ENCODE data around the gene LRRFIP1. TPM values are rescaled to one million over a fixed set of nuclear protein-coding genes. Genes with fewer than 3 reads are reported as not detected.

LRRFIP1 gene
- total and polyA plus RNA-seq, 9 donors, result 27.4 to 71.1 (median 56.1) TPM

GRCh38 chr2:237752761-237753165 is 125.4 kb downstream of the LRRFIP1 start:
- no peak for DNase-seq
- whole genome bisulfite sequencing, 3 donors, result 88 to 93% (median 91%) methylated on average over 5 of the region's 5 CpGs
- H3K4me3 ChIP-seq, result no peak overlapping the region
- no peaks in the 10 kb centered on the region for H3K36me3 ChIP-seq
- H3K9me3 ChIP-seq, result no peaks in the 10 kb centered on the region
- intact Hi-C loops (cut with DNase I), result no loop called here
- H3K27me3 ChIP-seq, result no peaks in the 10 kb centered on the region
- H3K27ac ChIP-seq, result no peak overlapping the region
- H3K4me1 ChIP-seq (ENCODE audit: insufficient read depth), result no peaks in the 10 kb centered on the region
- TF ChIP-seq, protein P1, sequence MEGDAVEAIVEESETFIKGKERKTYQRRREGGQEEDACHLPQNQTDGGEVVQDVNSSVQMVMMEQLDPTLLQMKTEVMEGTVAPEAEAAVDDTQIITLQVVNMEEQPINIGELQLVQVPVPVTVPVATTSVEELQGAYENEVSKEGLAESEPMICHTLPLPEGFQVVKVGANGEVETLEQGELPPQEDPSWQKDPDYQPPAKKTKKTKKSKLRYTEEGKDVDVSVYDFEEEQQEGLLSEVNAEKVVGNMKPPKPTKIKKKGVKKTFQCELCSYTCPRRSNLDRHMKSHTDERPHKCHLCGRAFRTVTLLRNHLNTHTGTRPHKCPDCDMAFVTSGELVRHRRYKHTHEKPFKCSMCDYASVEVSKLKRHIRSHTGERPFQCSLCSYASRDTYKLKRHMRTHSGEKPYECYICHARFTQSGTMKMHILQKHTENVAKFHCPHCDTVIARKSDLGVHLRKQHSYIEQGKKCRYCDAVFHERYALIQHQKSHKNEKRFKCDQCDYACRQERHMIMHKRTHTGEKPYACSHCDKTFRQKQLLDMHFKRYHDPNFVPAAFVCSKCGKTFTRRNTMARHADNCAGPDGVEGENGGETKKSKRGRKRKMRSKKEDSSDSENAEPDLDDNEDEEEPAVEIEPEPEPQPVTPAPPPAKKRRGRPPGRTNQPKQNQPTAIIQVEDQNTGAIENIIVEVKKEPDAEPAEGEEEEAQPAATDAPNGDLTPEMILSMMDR (IDR thresholded peaks at IDR 0.05), result no peak
- no peak for TF ChIP-seq EP300 (IDR thresholded peaks at IDR 0.05)
- no peak for TF ChIP-seq POLR2A (IDR thresholded peaks at IDR 0.05)

DNA sequence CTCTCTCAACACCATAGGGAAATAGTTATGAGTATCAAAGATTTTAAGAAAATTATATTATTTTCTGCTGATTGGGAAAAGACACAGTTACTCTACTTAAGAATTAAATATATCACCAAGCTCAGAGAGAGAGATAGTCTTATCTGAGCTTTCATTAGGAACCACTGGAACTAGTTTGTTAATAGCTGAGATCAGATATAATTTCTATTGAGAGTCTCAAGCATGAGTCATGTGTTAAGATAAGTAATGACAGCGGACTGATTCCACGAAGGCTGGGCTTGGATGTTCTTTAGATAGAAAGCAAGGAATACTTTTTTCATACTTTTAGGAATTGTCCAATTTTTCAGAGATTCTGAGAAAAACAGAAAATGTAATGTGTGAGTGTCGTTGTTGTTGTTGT is 126.8 kb downstream of the LRRFIP1 start:
- TF ChIP-seq, protein P1 (IDR thresholded peaks at IDR 0.05), result no peak
- no peak for TF ChIP-seq POLR2A (IDR thresholded peaks at IDR 0.05)
- TF ChIP-seq EP300 (IDR thresholded peaks at IDR 0.05), result no peak

DNA sequence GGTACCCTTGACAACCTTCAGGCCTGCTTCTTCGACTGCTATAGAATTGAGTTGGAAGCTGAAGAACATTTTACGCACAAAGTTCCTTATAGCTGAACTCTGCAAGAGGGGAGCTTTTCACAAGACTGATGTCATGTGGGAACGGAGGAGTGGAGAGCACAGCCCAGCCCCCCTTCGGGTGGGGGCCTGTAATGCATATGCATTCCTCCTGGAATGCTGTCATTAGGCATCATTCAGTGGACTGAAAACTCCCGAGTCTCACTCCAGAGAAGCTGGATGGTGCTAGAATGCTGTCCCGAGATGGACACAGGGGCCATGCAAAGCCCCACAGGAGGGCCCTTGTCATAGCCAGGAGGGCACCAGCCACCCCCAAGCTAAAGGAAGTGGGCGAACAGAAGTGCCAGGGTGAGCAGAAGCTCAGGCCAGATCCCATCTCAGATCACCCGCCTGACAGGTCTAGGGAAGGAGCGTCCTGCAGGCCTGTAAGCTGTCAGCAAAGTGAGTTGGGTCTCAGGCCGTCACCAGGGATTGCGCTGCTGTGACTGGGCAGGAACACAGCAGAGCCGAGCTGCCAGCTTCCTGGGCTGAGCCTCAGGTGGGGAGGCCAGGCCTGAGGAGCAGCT is 127.3 kb downstream of the LRRFIP1 start:
- no peaks in the 10 kb centered on the region for H3K36me3 ChIP-seq
- no peak for DNase-seq
- intact Hi-C loops (cut with DNase I), result no loop called here
- H3K27ac ChIP-seq, result no peak overlapping the region
- TF ChIP-seq POLR2A (IDR thresholded peaks at IDR 0.05) (no peak), EP300 (IDR thresholded peaks at IDR 0.05) (no peak)
- TF ChIP-seq, protein P1 (IDR thresholded peaks at IDR 0.05), result no peak
- no peaks in the 10 kb centered on the region for H3K9me3 ChIP-seq
- no peaks in the 10 kb centered on the region for H3K27me3 ChIP-seq
- 86 to 90% (median 87%) methylated on average over 11 to 12 of the region's 12 CpGs for WGBS, 3 donors
- no peak overlapping the region for H3K4me3 ChIP-seq
- no peaks in the 10 kb centered on the region for H3K4me1 ChIP-seq (ENCODE audit: insufficient read depth)

More for the DNA sequence above, 126.8 kb downstream of the LRRFIP1 start:
- intact Hi-C loops (cut with DNase I), result no loop called here
- no peaks in the 10 kb centered on the region for H3K4me1 ChIP-seq (ENCODE audit: insufficient read depth)
- no peaks in the 10 kb centered on the region for H3K27me3 ChIP-seq
- H3K9me3 ChIP-seq, result no peaks in the 10 kb centered on the region
- 81 to 91% (median 89%) methylated on average over 3 of the region's 3 CpGs for WGBS, 3 donors
- no peak for DNase-seq
- no peak overlapping the region for H3K27ac ChIP-seq
- H3K36me3 ChIP-seq, result no peaks in the 10 kb centered on the region
- no peak overlapping the region for H3K4me3 ChIP-seq

DNA sequence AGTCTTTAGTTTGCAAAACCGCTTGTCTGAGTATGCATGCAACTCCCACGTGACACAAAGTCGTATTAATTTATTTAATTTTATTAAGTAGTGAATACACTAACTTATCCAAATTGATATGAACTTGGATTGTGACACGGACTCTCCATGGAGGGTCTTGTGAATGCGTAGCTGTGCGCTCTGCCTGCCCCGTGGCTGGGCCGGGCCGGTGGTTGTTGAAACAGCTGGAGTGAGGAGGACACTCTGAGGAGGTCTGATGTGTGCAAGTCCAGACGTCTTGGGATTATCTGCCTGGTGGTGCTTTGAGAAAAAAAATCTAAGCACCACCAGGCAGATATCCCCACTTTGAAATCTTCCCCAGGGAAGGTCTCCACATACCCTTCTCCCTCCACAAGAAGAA is 130.2 kb downstream of the LRRFIP1 start:
- no peaks in the 10 kb centered on the region for H3K36me3 ChIP-seq
- DNase-seq, result no peak
- intact Hi-C loops (cut with DNase I), result no loop called here
- H3K27ac ChIP-seq, result no peak overlapping the region
- no peaks in the 10 kb centered on the region for H3K9me3 ChIP-seq
- WGBS, 3 donors, result 91 to 94% (median 93%) methylated on average over 10 of the region's 10 CpGs
- no peaks in the 10 kb centered on the region for H3K4me1 ChIP-seq (ENCODE audit: insufficient read depth)
- TF ChIP-seq, protein P1 (IDR thresholded peaks at IDR 0.05), result no peak
- no peak for TF ChIP-seq POLR2A (IDR thresholded peaks at IDR 0.05)
- TF ChIP-seq EP300 (IDR thresholded peaks at IDR 0.05), result no peak
- no peaks in the 10 kb centered on the region for H3K27me3 ChIP-seq
- H3K4me3 ChIP-seq, result no peak overlapping the region

All from ovary (tissue), 9 donors.